OCI-LY7 (cell line): Measurements from ENCODE around the gene VASH1. TPM values are rescaled to one million over a fixed set of nuclear protein-coding genes. Genes with fewer than 3 reads are reported as not detected.

ENCODE experiments used
- total RNA-seq, 2 experiments: library from RNA; depleted of rRNA in 1 of 2; stranded (reverse); fragments of >200 nt in 1 of 2; shearing (Covaris generic) in 1 of 2; gene quantifications; 2 replicates each; pipeline ENCODE4 v1.2.3, GENCODE V29; 2014 to 2022

Gene VASH1
- total RNA-seq, 2 experiments from 2014 or later, result not detected

Other genes with a start within 250 kb of the VASH1 start
- 16.1 and 17.6 TPM in 2 replicates for gene ANGEL1, start 51.4 kb downstream of the VASH1 start, total RNA-seq (2014; rRNA removed; shearing (Covaris generic))
- 33.7 and 36.4 TPM in 2 replicates for gene ANGEL1, start 51.4 kb downstream of the VASH1 start, total RNA-seq (2022)
- gene LRRC74A, start 64.9 kb downstream of the VASH1 start, total RNA-seq (2014; rRNA removed; shearing (Covaris generic)), result not detected in 2 replicates
- gene LRRC74A, start 64.9 kb downstream of the VASH1 start, total RNA-seq (2022), result not detected in 2 replicates